Activated CD4-positive, alpha-beta T cell treated with anti-CD3 and anti-CD28 coated beads, Interleukin-2, amount 50 U/mL, for 24 hours (primary cell): Measurements from ENCODE around the gene PLEKHA1.

Experiments
- DNase-seq, 2 donors: peaks; one replicate each; pipeline ENCODE4 v3.0.0-alpha.2; 2020; ENCODE audit warnings: low read depth in 1 of 2, low spot score in 1 of 2

PLEKHA1 gene

DNA sequence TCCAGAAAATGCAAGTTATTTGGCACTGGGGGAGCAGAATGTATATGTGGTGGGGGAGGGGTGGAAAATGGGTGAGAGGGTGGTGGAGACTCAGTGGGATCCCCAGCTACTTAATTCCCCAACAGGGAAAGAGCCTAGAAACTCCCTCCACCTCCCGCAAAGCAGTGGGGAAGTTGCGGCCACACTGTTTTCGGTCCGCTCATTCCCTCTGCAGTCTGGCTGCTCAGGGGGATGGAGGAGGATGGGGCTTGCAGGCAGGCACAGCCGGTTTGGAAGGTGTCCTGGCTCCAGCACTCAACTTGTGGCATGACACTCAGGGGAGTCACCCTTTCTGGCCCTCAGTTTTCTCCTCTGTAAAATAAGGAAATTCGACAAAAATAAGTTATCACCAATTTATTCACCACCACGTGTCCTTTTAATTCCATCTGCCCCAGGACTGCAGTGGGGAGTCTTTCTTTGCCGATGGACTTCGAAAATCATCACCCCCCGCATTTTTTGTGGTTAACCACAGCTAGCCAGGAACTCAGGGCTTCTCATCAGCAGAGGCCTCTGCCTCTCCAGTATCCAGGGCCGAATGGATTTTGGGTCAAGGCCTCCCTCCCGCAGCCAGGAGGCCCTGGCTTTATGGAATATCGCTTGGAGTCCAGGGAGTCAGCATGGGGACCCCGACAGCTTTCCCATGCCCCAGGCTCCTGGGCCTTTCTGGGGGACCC lies 85.2 kb downstream of the PLEKHA1 start:
- DNase-seq, result no peak

GRCh38 chr10:122460891-122461293 lies 86.4 kb downstream of the PLEKHA1 start:
- DNase-seq, result no peak

GRCh38 chr10:122461367-122461728 lies 86.8 kb downstream of the PLEKHA1 start, which contains the start of gene HTRA1:
HTRA1 (plus strand) TSS chr10:122461553; CDS start chr10:122461653, 100 bp downstream.
- no peak for DNase-seq

DNA sequence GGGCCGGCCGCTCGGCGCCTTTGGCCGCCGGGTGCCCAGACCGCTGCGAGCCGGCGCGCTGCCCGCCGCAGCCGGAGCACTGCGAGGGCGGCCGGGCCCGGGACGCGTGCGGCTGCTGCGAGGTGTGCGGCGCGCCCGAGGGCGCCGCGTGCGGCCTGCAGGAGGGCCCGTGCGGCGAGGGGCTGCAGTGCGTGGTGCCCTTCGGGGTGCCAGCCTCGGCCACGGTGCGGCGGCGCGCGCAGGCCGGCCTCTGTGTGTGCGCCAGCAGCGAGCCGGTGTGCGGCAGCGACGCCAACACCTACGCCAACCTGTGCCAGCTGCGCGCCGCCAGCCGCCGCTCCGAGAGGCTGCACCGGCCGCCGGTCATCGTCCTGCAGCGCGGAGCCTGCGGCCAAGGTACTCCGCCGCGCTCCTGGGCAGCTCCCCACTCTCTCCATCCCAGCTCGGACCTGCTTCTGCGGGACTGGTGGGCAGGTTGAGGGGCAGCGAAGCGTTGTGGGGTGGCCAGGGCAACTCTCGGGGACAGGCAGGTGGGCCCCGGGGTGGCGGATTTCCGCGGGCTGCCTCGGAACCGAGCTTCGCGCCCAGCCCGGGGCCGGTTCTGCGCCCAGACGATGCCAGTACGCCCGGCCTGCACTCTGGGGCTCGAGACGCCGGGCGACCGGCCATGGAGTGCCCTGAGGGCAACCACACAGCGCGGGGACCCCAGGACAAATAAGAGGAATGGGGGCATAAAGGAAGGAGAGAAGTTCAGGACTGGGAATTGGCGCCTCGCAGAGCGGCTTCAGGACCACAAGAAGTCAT lies 87.4 kb downstream of the PLEKHA1 start:
- no peak for DNase-seq

DNA sequence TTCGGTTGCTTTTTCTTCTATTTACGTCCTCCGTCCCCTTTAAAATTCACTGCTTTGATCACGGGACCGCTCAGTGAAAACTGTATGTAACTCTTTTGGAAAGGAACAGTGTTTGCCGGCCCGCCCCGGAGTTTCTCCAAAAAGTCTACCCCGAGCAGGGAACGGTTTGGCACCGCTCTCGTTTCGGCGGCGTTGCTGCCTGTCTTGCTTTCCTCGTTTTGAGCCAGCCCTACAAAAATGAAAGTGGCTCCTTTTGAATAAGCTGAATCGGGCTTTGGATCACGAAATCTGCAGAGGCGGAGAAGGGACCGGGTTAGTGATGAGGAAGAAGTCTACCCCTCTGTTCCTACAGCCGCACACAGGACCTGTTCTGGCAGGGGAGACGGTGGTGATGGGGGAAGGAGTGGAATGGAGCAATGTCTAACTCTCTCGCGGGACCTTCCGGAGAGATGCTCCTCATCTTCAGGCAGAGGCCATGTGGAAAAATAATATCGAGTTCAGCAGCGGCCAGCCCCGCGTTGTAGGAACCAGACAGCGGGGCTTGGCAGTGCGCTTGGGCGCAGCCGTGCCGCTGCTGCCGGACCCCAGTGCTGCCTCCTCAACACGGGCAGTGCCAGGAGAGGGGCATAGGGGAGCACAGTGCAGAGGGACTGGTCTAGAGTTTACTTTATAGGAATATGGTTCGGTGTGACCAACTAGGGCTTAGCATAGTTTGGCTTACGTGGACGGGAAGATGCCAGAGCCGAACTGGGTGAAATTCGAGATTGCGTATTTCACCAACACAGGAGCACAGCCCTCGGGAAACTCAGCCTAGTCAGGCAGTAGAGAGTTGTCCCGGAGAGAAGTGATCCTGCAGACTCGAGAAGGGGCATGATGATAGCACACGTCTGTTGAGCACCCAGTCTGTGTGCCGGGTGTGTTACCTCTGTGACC lies 88.3 kb downstream of the PLEKHA1 start:
- DNase-seq, result no peak

- no peak for DNase-seq
Observed at GRCh38 chr10:122463466-122464249, 89.2 kb downstream of the PLEKHA1 start.

DNA sequence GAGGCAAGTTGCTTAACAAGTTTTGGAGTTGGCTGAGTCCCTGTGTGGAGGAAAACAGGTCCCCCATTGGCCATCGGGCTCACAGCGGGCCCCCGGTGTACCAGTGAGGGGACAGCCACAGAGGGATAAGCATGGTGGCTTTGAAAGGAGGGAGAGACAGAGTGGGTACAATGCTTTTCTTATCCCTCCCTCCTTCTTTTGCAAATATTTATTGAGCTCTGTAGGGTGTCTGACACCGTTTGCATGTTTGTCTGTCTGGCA lies 89.7 kb downstream of the PLEKHA1 start:
- DNase-seq, result no peak

DNA sequence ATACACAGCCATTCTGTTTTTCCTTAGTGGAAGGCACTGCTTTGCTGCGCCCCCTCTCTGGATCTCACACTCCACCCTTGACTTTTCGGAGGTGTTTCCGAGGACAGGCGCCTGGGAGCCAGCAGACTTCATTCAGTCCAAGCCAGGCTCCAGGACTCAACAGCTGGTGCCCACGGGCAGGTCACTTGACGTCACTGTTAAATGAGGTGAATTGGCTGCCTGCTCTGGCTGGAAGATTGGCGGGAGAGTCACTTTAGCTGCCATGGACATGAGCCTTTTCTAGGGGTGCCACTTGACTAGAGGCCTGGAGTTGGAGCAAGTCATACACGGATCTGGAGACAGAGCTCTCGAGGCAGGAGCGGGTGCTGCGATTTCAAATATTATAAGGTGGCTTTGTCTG lies 90.1 kb downstream of the PLEKHA1 start:
- DNase-seq, result no peak

DNA sequence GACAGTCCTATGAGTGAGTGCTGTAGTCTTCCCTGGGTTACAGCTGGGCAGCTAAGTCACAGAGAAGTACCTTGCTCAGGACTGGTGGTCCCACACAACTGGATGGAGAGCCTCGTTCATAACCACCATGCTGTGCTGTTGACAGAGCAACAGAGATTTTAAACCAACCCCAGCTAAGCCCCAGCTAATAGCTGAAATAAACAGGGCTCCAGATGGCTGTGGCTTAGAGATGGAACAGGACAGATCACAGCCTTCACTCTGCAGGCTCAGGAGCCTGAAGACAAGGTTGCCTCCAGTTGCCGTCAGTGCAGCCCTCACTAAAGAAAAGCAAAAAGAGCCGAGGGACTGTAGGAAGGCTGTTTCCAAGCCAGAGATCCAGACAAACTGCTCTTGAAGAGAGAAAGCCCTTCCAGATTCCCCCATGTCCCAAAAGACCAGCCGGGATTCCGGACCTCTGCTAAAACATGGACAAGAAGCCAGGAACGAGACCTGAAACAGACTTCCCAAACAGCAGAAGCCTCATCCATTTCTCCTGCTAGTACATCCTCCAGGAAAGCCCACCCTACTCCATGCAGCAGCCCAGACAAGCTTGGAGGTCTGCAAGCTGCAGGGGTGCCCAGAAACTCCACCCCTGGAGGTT lies 91.0 kb downstream of the PLEKHA1 start:
- no peak for DNase-seq

DNA sequence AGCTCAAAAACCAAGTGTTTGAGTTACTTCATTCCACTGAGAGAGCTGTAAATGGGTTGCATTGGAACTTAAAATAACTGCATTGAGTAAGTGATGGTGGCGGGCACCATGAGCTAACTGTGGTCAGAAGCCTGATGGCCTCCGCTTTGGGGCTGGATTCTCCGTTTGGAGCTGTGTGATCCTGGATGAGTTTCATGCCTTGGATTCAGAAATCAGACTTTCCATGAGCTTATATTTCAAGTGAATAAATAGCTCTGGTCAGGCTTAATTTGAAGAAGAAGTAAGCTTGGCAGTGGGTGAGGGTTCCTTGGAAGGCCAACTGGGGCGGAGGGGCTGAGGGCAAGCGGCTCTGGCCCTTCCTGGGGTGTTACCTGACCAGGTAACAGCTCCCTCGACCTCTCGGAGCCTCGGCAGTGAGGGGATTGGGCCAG lies 92.5 kb downstream of the PLEKHA1 start:
- DNase-seq, result no peak

DNA sequence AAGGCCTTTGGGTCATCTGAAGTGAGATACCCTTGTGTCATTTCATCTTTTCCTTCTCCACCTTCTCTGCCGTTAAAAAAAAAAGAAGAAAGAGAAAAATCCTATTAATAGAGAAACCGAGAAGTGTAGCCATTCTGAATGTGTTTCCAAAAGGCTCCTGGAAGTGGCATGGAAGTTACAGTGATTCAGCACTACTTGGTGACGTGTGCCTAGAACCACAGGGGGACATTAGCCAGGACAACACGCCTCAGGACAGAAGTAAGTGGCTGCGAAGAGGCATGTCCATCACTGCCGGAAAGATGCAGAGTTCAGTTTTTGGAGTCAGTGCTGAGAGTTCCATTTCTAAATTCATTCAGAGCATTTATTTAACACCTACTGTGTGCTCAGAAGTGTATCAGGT lies 93.2 kb downstream of the PLEKHA1 start:
- no peak for DNase-seq

DNA sequence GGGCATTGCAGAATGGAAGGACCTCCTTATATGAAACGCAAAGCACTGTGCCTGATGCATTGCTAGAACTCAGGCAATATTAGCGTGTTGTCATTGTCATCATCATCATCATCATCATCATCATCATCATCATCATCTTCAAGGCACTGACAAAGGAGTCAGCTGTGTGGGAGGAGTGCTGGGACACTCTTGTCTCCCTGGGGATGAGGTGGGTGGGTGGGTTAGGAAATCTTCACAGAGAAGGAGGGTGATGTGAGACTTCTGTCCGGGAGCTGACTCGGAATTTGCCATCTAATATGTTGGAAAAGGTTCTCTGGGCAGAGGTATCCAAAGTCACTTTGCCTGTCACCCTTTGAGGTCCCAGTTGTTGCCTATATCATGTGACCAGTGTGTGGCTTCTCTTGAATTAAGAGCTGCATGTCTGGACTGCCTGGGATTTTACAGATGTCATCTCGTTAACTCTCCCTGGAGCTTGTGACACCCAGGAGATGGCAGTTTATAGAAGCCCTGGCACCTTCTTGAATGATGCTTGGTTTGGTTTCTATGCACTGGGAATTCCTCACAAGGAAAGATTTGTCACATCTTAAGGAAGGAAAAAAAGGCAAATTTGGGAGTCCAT lies 93.9 kb downstream of the PLEKHA1 start:
- no peak for DNase-seq

- no peak for DNase-seq
Observed at GRCh38 chr10:122468926-122469781, 94.6 kb downstream of the PLEKHA1 start.

- no peak for DNase-seq
Observed at GRCh38 chr10:122469848-122470247, 95.3 kb downstream of the PLEKHA1 start.

GRCh38 chr10:122471531-122472177 lies 97.1 kb downstream of the PLEKHA1 start:
- DNase-seq, result no peak

DNA sequence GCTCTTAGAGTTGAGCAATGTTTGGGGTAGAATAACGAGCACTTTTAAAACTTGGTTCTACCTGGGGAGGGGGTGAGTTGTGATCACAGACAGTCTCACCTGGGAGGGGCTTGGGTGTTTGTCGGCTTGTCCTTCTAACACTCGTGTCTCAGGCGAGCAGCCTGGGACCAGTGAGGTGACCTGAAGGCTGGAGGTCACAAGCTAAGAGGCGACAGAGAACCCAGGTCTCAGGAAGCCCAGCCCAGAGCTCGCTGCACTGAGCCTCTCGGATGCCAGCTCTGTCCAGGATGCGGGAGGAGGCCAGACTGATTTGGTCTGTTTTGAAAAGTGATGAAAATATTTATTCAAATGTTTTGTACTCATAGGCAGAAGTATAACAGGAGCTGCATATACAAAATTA lies 98.6 kb downstream of the PLEKHA1 start:
- DNase-seq, result no peak

DNA sequence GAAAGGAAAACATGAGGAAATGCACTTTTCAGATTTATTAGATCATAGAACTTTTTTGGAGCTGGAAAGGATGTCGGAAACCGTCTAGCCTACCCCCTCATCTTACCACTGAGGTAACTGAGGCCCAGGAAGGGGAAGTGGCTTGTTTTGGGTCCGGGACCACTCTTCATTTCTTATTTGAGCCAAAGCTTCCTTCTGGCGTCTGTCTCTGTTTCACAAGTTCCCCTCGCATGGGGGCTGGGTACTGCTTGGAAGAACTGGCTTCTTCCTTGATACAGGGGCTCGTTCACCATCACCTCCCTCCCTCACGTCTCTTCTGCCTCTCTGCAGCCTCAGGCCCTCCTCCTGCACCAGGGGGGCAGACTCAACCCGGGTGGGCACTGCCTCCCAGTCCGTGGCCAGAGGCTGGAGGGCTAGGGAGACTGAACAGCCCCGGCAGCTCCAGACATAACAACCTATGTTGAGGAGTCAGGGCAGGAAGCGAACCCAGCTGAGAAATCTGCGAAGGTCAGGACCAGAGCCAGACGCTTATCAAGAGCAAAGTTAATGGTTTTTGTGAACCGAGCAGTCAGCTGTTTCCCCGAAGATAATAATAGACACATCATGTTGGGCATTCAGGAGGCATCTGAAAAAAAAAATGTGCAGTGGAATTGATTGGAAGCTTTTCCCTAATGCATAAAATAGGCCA lies 99.8 kb downstream of the PLEKHA1 start:
- DNase-seq, result no peak

GRCh38 chr10:122475100-122475499 lies 100.6 kb downstream of the PLEKHA1 start:
- DNase-seq, result no peak
